Prostate gland (tissue), 2 donors: ENCODE data around the gene RPS6KC1.

Experiments used
- POLR2A ChIP-seq: fragments of 450-650 bp; IDR thresholded peaks from one replicate; pipeline ENCODE4 v1.6.1; 2016; ENCODE audit warnings: antibody characterized with exemption, mild to moderate bottlenecking
- POLR2AphosphoS5 ChIP-seq: sonication (generic); formaldehyde crosslinking; IDR thresholded peaks from one replicate; pipeline ENCODE4 v1.6.1; 2017; ENCODE audit warnings: antibody characterized with exemption
- TF ChIP-seq, protein P1 (sequence below), 4 experiments: fragments of 200-600 bp in 2 of 4; fragments of 450-650 bp in 2 of 4; sonication (generic) in 2 of 4; IDR thresholded peaks; 1 replicate in 3 of 4; 2 replicates in 1 of 4; pipeline ENCODE4 v1.5.1; 2016 to 2019; ENCODE audit warnings: antibody characterized with exemption in 4 of 4, mild to moderate bottlenecking in 2 of 4, moderate library complexity in 2 of 4

DNA sequence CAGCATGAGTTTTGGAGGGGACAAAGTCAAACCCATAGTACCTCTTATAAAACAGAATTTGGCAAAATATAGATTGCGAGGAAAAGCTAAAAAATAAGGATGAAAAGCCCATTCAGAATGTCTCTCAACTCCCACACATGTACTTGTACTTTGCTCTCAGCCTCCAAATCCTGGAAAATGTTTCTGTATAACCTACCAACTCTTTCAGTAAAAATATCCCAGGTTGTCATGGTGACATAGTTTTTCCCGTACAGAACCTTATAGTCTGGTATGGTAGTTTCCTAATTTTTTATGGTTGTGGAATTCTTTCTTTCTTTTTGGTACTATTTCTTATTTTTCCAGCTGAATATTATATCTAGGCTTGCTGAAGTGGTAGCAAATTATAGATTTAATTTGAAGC is 15.5 kb upstream of the RPS6KC1 start:
- TF ChIP-seq POLR2AphosphoS5 (no peak), POLR2A (no peak)
- TF ChIP-seq, protein P1, sequence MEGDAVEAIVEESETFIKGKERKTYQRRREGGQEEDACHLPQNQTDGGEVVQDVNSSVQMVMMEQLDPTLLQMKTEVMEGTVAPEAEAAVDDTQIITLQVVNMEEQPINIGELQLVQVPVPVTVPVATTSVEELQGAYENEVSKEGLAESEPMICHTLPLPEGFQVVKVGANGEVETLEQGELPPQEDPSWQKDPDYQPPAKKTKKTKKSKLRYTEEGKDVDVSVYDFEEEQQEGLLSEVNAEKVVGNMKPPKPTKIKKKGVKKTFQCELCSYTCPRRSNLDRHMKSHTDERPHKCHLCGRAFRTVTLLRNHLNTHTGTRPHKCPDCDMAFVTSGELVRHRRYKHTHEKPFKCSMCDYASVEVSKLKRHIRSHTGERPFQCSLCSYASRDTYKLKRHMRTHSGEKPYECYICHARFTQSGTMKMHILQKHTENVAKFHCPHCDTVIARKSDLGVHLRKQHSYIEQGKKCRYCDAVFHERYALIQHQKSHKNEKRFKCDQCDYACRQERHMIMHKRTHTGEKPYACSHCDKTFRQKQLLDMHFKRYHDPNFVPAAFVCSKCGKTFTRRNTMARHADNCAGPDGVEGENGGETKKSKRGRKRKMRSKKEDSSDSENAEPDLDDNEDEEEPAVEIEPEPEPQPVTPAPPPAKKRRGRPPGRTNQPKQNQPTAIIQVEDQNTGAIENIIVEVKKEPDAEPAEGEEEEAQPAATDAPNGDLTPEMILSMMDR (IDR thresholded peaks at IDR 0.05): no peak
